ENCODE data around the gene BTNL9.
"Not testable (repeated sequence)": the region's sequence is repeated elsewhere in the genome, so short reads cannot be mapped to it uniquely, and the experiment has no call there.

The BTNL9 gene

DNA sequence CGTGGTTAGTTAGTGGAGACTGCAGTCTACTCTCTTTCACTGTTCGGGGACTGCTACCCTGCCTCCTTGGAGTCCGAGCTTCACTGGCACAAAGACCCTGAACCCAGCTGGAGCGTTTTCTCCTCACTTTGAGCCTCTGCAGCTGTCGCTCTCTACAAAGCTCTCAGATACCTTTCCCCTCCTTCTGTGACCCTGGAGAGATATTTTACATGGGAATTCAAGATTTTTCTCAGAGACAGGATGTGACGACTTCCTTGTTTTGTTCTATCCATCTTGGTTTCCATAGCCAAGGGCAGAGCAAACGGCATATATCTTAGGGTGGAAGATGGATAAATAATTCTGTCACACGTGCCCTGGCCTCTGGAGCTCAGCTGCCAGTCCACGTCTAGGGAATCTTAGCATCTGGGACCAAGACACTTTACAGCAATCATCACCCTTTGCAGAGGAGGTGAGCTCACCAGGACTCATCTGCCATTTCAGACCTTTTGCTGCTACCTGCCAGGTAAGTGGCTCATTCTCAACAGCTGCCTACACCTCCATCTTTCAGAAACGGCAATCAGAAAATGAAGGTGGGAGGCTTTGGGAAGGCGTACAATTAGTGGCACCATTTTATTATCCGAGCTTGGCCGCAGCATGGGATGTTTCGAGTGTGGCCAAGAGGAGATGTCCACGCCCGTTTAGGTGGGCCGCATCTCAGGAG lies at the start of gene BTNL9:
Gene BTNL9 (plus strand): TSS at position 336 of the 700 bp plus-strand sequence. CDS start 5,224 bp downstream, outside the sequence.
- DNase-seq, result no peak

DNA sequence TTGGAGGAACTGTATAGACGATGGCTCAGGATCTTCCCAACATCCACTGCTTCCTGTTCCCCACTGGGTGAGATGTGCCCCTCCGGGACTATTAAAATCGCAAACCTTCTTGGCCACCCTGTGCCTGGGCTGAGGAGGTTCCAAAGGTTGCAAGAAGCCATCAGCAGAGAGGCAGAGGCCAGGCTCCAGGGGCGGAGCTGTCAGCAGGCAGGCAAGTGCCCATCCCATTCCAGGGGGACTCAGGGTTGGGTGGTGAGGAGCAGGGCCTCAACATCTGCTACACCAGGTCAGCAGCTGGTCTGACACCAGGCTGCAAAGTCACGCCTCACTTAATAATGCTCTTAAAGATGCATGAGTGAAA lies 49.2 kb upstream of the BTNL9 start:
- DNase-seq, result no peak

DNA sequence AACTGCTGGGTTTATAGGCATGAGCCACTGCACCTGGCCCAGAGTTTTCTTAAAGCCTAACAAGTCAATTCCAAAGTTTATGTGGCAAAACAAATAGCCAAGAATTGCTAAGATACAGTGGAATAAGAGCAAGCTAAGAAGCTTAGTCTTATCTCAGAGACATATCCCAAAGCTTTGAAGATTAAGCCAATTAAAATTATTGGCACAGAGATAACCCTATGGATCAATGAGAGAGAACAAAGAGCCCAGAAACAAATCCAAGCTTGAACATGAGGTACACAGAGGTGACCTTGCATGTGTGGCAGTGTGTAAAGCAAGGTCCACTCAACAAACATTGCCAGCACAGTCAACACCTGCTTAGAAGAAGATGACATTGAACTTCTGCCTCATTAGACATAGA lies 38.1 kb upstream of the BTNL9 start:
- DNase-seq, result no peak

DNA sequence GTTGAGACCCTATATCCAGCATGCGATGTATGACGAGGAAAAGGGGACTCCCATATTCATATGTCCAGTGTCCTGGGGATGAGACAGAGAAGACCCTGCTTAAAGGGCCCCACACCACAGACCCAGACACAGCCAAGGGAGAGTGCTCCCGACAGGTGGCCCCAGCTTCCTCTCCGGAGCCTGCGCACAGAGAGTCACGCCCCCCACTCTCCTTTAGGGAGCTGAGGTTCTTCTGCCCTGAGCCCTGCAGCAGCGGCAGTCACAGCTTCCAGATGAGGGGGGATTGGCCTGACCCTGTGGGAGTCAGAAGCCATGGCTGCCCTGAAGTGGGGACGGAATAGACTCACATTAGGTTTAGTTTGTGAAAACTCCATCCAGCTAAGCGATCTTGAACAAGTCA lies 34.3 kb upstream of the BTNL9 start:
- DNase-seq, result no peak

GRCh38 chr5:181008136-181008535 lies 31.9 kb upstream of the BTNL9 start:
- DNase-seq, result no peak

DNA sequence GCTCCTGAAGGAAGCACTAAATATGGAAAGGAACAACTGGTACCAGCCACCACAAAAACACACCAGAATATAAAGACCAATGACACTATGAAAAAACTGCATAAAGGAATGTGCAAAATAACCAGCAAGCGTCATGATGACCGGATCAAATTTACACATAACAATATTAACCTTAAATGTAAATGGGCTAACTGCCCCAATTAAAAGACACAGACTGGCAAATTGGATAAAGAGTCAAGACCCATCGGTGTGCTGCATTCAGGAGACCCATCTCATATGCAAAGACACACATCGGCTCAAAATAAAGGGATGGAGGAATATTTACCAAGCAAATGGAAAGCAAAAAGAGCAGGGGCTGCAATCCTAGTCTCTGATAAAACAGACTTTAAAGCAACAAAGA lies 30.0 kb upstream of the BTNL9 start:
- DNase-seq, result not testable (repeated sequence)

- not testable (repeated sequence) for DNase-seq
Observed at GRCh38 chr5:181014654-181015053, 25.4 kb upstream of the BTNL9 start.

GRCh38 chr5:181017448-181017847 lies 22.6 kb upstream of the BTNL9 start:
- not testable (repeated sequence) for DNase-seq

GRCh38 chr5:181020688-181021087 lies 19.4 kb upstream of the BTNL9 start:
- no peak for DNase-seq

- no peak for DNase-seq
Observed at GRCh38 chr5:181024245-181025064, 15.6 kb upstream of the BTNL9 start.

- DNase-seq, result no peak
Observed at GRCh38 chr5:181027452-181028031, 12.5 kb upstream of the BTNL9 start.

- no peak for DNase-seq
Observed at GRCh38 chr5:181028032-181028819, 11.8 kb upstream of the BTNL9 start.

GRCh38 chr5:181031716-181032115 lies 8.3 kb upstream of the BTNL9 start:
- DNase-seq, result no peak

- DNase-seq, result no peak
Observed at GRCh38 chr5:181035991-181036815, 3.9 kb upstream of the BTNL9 start.

DNA sequence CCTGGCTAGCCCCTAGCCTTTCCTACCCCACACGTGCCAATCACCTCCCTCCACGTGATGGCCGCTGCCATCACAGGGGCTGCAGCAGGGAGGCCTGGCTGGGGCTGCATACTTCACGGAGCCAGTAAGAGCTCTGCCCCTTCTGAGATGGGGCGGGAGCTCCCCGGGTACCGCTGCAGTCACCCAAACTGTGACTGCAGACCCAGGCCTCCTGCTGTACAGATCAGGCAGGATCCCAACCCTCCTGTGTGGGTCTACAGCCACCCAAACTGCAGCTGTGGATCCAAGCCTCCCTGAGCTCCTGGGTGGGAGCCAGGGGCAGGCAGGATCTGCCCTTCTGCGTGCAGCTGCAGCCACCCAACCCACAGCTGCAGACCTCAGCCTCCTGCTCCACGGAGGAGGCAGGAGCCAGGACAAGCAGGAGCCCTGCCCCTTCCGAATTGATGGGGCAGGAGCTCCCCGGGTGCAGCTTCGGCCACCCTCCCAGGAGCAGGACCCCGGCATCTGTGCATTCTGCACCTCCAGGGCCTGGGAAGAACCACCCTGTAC lies 3.2 kb upstream of the BTNL9 start:
- DNase-seq, result no peak

DNA sequence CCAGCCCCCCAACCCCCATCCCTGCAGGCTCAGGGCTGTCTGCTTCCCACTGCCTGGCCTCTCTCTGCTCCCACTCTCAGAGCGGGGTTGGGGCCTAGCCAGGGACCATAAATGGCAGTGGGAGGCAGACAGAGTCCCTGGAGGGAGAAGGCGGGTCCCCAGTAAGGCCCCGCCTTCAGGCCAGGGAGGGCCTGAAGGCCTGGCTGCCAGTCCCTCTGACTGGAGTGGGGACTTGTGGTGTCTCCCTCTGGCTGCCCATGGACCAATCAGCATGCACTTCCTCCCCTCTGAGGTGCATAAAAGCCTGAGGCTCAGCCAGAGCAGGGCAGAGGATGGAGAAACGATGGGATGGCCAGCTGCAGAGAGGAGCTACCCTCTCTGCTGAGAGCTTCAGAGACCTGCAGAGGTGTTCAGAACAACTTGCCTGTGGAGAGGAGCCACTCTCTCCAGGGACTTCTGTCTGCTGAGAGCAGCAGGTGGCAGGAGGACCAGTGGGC lies 2.7 kb upstream of the BTNL9 start:
- DNase-seq, result no peak

- no peak for DNase-seq
Observed at GRCh38 chr5:181039471-181039870, 595 bp upstream of the BTNL9 start.

GRCh38 chr5:181040631-181040945 lies 522 bp downstream of the BTNL9 start:
- no peak for DNase-seq

GRCh38 chr5:181041043-181041442 lies 977 bp downstream of the BTNL9 start:
- no peak for DNase-seq

GRCh38 chr5:181042036-181042713 lies 2.1 kb downstream of the BTNL9 start:
- DNase-seq, result no peak

DNA sequence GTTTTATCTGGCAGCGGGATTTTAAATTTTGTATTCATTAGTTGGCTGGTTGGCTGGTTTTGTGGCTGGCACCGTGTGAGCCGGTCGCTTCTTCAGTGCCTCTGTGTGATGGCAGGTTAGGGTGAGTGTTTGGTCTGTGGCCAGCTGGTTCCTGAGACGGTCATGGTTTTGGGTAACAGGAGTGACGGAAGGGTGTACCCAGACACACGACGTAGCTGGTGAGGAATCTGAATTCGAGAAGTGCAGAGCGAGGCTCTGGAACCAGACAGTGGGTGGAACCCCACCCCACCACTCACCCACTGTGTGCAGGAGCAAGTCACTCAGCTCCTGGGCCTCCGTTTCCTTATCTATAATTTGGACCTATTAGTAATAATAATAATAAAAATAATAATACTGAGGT lies 2.7 kb downstream of the BTNL9 start:
- no peak for DNase-seq
